ENCODE results near the gene SPATC1L. TPM values are rescaled to one million over a fixed set of nuclear protein-coding genes. Genes with fewer than 3 reads are reported as not detected.

Gene SPATC1L
- total RNA-seq, 1 experiment from 2014 or later = 36.0 TPM

DNA sequence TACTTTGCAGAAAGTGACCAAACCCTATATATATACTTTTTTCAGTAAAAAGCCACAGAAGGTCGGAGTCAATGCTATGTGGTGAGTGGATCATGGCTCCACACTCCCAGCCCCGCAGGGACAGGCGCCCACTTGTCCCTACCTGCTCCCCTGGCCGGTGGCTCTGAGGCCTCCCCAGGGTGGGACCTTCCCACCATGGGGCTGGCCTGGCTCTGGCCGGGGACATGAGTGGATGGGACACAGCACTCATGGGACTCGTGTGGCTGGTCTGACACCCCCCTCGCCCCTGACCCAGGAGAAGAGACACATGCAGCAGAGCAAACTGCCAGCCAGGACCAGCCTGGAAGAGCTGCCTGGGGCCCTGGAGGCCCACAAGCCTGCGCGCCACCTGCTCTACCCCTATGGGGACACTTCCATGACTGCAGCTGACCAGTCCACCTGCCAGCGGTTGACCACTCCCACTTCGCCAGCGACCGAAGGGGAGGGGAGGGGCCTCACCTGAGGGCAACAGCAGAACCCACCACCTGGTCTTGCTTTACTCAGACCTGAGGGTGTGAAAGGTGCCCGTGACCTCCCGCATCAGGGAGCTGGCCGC, 2.2 kb downstream of the SPATC1L start:
- H3K79me1 ChIP-seq (ENCODE audit: insufficient read depth, low read depth, low read length, poor library complexity, severe bottlenecking) = no peaks in the 10 kb centered on the region
- H2AFZ ChIP-seq (ENCODE audit: low read length) = no peak overlapping the region
- Mint-ChIP-seq H3K4me3 (no peak overlapping the region), H3K9me3 (peaks cover 5% of the 10 kb centered on the region in 2 experiments; a peak in 3 of 5 replicates), H3K27me3 (ENCODE audit: low read depth) (no peaks in the 10 kb centered on the region), H3K4me1 (peaks cover 17 to 20% of the 10 kb centered on the region in 2 experiments), H3K36me3 (ENCODE audit: insufficient read depth in 1 of 3, low read depth in 3 of 3) (peaks cover 9 to 13% (median 11%) of the 10 kb centered on the region in 3 experiments; a peak in 6 of 7 replicates), H3K27ac (peak overlapping the region in 1 of 3 experiments; percentile 27; a peak in 1 of 7 replicates)
- H3K14ac ChIP-seq (ENCODE audit: insufficient read depth, low read length) = no peak overlapping the region
- H3K23me2 ChIP-seq (ENCODE audit: insufficient read length, low read depth, low read length, poor library complexity, severe bottlenecking) = peaks cover 7% of the 10 kb centered on the region
- peak; percentile 37 for DNase-seq
- H3T11ph ChIP-seq (ENCODE audit: low read length) = no peak overlapping the region
- H2AK5ac ChIP-seq (ENCODE audit: insufficient read length, low read length) = no peak overlapping the region
- H3K27me3 ChIP-seq (ENCODE audit: insufficient read depth, low read length) = no peaks in the 10 kb centered on the region
- no peak overlapping the region for H3K4me2 ChIP-seq (ENCODE audit: insufficient read depth, insufficient read length, low read length)
- H2BK15ac ChIP-seq (ENCODE audit: low read depth, low read length) = no peak overlapping the region
- H4K8ac ChIP-seq (replicated peaks; ENCODE audit: insufficient read length, low read depth, low read length) = no peak overlapping the region
- no peaks in the 10 kb centered on the region; the same call in 1 of the 2 replicates for H3K4me1 ChIP-seq (ENCODE audit: insufficient read depth, low read length)
- no peak overlapping the region for H3K18ac ChIP-seq (ENCODE audit: insufficient read length, low read depth, low read length)
- no peaks in the 10 kb centered on the region for H3K9me3 ChIP-seq (ENCODE audit: control insufficient read depth, low read depth, low read length)
- no peak overlapping the region for H3K4ac ChIP-seq (ENCODE audit: low read depth, low read length)
- H3K79me2 ChIP-seq (ENCODE audit: insufficient read depth, low read length) = no peaks in the 10 kb centered on the region; the same call in 1 of the 2 replicates
- no peak overlapping the region for H3K23ac ChIP-seq (ENCODE audit: insufficient read length, low read depth, low read length)
- no peak overlapping the region for H2BK12ac ChIP-seq (ENCODE audit: insufficient read length, low read depth, low read length)
- no peak overlapping the region for H4K91ac ChIP-seq (ENCODE audit: insufficient read length, low read depth, low read length)
- TF ChIP-seq, protein P1, sequence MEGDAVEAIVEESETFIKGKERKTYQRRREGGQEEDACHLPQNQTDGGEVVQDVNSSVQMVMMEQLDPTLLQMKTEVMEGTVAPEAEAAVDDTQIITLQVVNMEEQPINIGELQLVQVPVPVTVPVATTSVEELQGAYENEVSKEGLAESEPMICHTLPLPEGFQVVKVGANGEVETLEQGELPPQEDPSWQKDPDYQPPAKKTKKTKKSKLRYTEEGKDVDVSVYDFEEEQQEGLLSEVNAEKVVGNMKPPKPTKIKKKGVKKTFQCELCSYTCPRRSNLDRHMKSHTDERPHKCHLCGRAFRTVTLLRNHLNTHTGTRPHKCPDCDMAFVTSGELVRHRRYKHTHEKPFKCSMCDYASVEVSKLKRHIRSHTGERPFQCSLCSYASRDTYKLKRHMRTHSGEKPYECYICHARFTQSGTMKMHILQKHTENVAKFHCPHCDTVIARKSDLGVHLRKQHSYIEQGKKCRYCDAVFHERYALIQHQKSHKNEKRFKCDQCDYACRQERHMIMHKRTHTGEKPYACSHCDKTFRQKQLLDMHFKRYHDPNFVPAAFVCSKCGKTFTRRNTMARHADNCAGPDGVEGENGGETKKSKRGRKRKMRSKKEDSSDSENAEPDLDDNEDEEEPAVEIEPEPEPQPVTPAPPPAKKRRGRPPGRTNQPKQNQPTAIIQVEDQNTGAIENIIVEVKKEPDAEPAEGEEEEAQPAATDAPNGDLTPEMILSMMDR (conservative IDR thresholded peaks at IDR 0.05) = no peak
- H3K27ac ChIP-seq (ENCODE audit: insufficient read length, low read depth, low read length) = no peak overlapping the region
- H4K5ac ChIP-seq (ENCODE audit: insufficient read length, low read depth, low read length) = no peak overlapping the region
- WGBS (ENCODE audit: extremely low coverage, insufficient read length, low lambda C conversion rate) = no CpG with 5 or more reads among the region's 16 CpGs
- H2BK120ac ChIP-seq (ENCODE audit: low read depth, low read length, poor library complexity, severe bottlenecking) = no peak overlapping the region
- H2BK5ac ChIP-seq (ENCODE audit: insufficient read length, low read length) = no peak overlapping the region
- H2BK20ac ChIP-seq (ENCODE audit: low read depth, low read length, poor library complexity, severe bottlenecking) = no peak overlapping the region
- no peak overlapping the region for H3K56ac ChIP-seq (ENCODE audit: insufficient read length, low read depth, low read length)
- H3K9ac ChIP-seq (ENCODE audit: extremely low read depth, insufficient read length, low read length) = no peak overlapping the region
- H4K20me1 ChIP-seq (ENCODE audit: control insufficient read depth, insufficient read depth, insufficient read length) = no peaks in the 10 kb centered on the region

Data from H9 (cell line).